NCI-H1092 treated with DMSO at 0.1 percent for 48 hours (cell line): ENCODE results near the gene TAOK1.

Experiments
- DNase-seq: peaks from one replicate; lab custom pipeline; 2025; lab: John Stamatoyannopoulos, UW

TAOK1 gene

GRCh38 chr17:29595943-29596774 is 206.0 kb downstream of the TAOK1 start:
- no peak for DNase-seq

GRCh38 chr17:29596811-29597210 is 206.6 kb downstream of the TAOK1 start:
- no peak for DNase-seq

- DNase-seq: no peak
Observed at GRCh38 chr17:29597361-29598172, 207.4 kb downstream of the TAOK1 start.
